ENCODE measurements around the gene CLCA2. TPM values are rescaled to one million over a fixed set of nuclear protein-coding genes. Genes with fewer than 3 reads are reported as not detected.

CLCA2 gene
- total and polyA plus RNA-seq, 8 donors: 0.06 to 0.12 TPM; not detected in 6

DNA sequence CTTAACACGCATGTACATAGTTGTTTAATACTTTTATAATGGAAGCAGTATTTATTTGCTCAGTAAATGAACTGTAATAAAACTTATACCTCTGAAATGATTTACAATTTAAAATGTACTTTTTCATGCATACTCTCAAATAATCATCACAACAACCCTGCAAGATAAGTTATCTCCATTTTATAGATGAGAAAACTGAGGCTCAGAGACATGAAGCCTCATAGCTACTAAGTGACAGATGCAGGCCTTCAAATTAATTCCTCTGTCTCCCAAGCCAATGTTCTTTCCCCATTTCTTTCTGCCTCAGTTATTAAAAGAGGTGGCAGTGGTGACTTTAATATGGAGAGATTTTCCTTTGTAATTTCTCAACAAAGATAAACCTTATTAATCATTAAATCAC is 25.1 kb downstream of the CLCA2 start:
- no peaks in the 10 kb centered on the region for H3K27me3 ChIP-seq
- ATAC-seq: no peak
- H3K4me1 ChIP-seq: no peaks in the 10 kb centered on the region
- intact Hi-C loops (cut with DNase I): no loop called here
- 81 to 92% methylated on average over 1 of the region's 1 CpG for WGBS, 2 donors
- no peak overlapping the region for H3K4me3 ChIP-seq
- H3K27ac ChIP-seq: no peak overlapping the region
- TF ChIP-seq, protein P1, sequence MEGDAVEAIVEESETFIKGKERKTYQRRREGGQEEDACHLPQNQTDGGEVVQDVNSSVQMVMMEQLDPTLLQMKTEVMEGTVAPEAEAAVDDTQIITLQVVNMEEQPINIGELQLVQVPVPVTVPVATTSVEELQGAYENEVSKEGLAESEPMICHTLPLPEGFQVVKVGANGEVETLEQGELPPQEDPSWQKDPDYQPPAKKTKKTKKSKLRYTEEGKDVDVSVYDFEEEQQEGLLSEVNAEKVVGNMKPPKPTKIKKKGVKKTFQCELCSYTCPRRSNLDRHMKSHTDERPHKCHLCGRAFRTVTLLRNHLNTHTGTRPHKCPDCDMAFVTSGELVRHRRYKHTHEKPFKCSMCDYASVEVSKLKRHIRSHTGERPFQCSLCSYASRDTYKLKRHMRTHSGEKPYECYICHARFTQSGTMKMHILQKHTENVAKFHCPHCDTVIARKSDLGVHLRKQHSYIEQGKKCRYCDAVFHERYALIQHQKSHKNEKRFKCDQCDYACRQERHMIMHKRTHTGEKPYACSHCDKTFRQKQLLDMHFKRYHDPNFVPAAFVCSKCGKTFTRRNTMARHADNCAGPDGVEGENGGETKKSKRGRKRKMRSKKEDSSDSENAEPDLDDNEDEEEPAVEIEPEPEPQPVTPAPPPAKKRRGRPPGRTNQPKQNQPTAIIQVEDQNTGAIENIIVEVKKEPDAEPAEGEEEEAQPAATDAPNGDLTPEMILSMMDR (IDR thresholded peaks at IDR 0.05): no peak
- FAIRE-seq: no peak
- H3K36me3 ChIP-seq: no peaks in the 10 kb centered on the region
- DNase-seq: no peak
- H3K9me3 ChIP-seq: no peaks in the 10 kb centered on the region

DNA sequence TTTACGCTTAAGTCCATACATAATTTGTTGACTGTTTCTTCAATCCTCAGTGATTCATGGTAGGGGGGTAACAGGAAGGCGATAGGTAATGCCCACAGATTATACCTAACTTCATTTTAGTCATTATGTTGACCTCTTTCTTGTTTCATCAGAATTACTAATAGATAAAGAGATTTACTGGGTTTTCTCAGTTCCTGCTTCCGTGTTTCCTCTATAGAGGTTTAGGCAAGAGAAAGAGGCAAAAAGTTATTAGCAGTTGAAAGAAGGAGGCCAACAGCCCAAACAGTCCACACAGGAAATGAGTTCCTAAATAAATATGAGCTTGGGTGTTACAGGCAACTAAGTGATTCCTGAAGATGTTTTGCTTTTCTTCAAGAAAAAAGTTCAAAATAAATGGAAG is 26.9 kb downstream of the CLCA2 start:
- intact Hi-C loops (cut with DNase I): no loop called here
- no peaks in the 10 kb centered on the region for H3K36me3 ChIP-seq
- no peak overlapping the region for H3K27ac ChIP-seq
- WGBS, 2 donors: 55 to 57% methylated on average over 3 of the region's 3 CpGs
- no peak for ATAC-seq
- TF ChIP-seq, protein P1 (IDR thresholded peaks at IDR 0.05): no peak
- DNase-seq: no peak
- H3K4me1 ChIP-seq: no peaks in the 10 kb centered on the region
- no peaks in the 10 kb centered on the region for H3K27me3 ChIP-seq
- no peak overlapping the region for H3K4me3 ChIP-seq
- H3K9me3 ChIP-seq: no peaks in the 10 kb centered on the region
- FAIRE-seq: no peak

DNA sequence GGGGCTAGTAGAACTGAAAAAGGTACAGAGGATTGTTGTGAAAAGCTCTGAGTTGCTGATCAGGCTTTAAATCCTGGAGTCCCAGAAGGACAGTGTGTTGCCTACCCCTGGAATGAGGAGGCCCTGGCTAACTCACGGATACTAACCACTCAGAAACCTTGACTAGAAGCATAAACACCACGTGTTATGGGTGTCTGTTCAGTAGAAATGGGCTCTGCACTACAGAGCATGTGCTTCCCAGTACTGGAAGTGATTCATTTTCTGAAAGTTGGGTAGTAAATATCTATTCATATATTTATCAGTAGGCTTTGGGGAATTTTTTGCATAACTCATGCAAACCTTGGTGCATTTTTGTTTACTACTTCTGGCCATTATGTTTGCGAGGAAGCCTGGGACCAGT is 29.7 kb downstream of the CLCA2 start:
- Histone ChIP-seq H3K36me3 (no peaks in the 10 kb centered on the region), H3K4me3 (no peak overlapping the region), H3K9me3 (no peaks in the 10 kb centered on the region), H3K4me1 (no peaks in the 10 kb centered on the region), H3K27me3 (no peaks in the 10 kb centered on the region), H3K27ac (no peak overlapping the region)
- TF ChIP-seq, protein P1 (IDR thresholded peaks at IDR 0.05): no peak
- DNase-seq (no peak), ATAC-seq (no peak), FAIRE-seq (no peak)
- 61 to 68% methylated on average over 3 of the region's 3 CpGs for WGBS, 2 donors
- intact Hi-C loops (cut with DNase I): no loop called here

DNA sequence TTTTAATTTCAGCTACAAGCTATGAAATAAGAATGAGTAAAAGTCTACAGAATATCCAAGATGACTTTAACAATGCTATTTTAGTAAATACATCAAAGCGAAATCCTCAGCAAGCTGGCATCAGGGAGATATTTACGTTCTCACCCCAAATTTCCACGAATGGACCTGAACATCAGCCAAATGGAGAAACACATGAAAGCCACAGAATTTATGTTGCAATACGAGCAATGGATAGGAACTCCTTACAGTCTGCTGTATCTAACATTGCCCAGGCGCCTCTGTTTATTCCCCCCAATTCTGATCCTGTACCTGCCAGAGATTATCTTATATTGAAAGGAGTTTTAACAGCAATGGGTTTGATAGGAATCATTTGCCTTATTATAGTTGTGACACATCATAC is 31.1 kb downstream of the CLCA2 start:
- TF ChIP-seq, protein P1 (IDR thresholded peaks at IDR 0.05): no peak
- Histone ChIP-seq H3K4me1 (no peaks in the 10 kb centered on the region), H3K27ac (no peak overlapping the region), H3K27me3 (no peaks in the 10 kb centered on the region), H3K4me3 (no peak overlapping the region), H3K36me3 (no peaks in the 10 kb centered on the region), H3K9me3 (no peaks in the 10 kb centered on the region)
- DNase-seq (no peak), ATAC-seq (no peak), FAIRE-seq (no peak)
- WGBS, 2 donors: 68 to 78% methylated on average over 5 of the region's 5 CpGs
- intact Hi-C loops (cut with DNase I): no loop called here

DNA sequence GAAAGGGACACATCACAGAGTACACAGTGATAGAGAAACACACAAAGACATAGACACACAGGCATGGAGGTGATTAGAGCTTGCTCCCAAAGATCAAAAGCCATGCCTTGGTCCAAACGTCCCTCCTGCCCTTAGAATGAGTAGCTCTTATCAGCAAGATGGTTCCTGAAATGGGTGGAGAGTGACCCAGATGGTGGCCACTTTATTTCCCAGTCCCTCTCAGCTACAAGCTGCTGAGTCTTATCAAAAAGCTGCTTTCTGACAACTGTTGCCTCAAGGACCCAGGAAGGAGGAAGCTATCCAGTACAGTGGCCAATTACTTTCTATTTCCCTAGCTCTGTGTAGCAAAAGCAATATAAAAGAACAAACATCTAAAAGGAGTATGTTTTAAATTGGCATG is 37.0 kb downstream of the CLCA2 start:
- no peak overlapping the region for H3K27ac ChIP-seq
- intact Hi-C loops (cut with DNase I): no loop called here
- ATAC-seq (peak in 1 of 4 donors; percentile 32), DNase-seq (no peak), FAIRE-seq (peak; percentile 9)
- no peaks in the 10 kb centered on the region for H3K9me3 ChIP-seq
- no peak overlapping the region for H3K4me3 ChIP-seq
- TF ChIP-seq, protein P1 (IDR thresholded peaks at IDR 0.05): no peak
- no peaks in the 10 kb centered on the region for H3K27me3 ChIP-seq
- H3K36me3 ChIP-seq: no peaks in the 10 kb centered on the region
- 23 to 37% methylated on average over 1 of the region's 1 CpG for WGBS, 2 donors
- H3K4me1 ChIP-seq: no peaks in the 10 kb centered on the region

All from pancreas (tissue), 10 donors.